Skin epidermis (tissue), 12 donors: ENCODE results near the gene NUP107.
"Not testable (repeated sequence)": the region's sequence is repeated elsewhere in the genome, so short reads cannot be mapped to it uniquely, and the experiment has no call there.

Source experiments
- H3K27ac ChIP-seq, 21 experiments: fragments of 200-600 bp; sonication (generic) in 11 of 21; one replicate each; pipeline ENCODE4 v1.5.0; 2020; ENCODE audit warnings: mild to moderate bottlenecking in 3 of 21, inconsistent platforms in 2 of 21, moderate library complexity in 2 of 21
- H3K4me3 ChIP-seq, 7 experiments: fragments of 200-600 bp; sonication (generic) in 2 of 7; one replicate each; pipeline ENCODE4 v1.5.0; 2020; ENCODE audit warnings: inconsistent platforms in 2 of 7, mild to moderate bottlenecking in 2 of 7, moderate library complexity in 1 of 7

The NUP107 gene

DNA sequence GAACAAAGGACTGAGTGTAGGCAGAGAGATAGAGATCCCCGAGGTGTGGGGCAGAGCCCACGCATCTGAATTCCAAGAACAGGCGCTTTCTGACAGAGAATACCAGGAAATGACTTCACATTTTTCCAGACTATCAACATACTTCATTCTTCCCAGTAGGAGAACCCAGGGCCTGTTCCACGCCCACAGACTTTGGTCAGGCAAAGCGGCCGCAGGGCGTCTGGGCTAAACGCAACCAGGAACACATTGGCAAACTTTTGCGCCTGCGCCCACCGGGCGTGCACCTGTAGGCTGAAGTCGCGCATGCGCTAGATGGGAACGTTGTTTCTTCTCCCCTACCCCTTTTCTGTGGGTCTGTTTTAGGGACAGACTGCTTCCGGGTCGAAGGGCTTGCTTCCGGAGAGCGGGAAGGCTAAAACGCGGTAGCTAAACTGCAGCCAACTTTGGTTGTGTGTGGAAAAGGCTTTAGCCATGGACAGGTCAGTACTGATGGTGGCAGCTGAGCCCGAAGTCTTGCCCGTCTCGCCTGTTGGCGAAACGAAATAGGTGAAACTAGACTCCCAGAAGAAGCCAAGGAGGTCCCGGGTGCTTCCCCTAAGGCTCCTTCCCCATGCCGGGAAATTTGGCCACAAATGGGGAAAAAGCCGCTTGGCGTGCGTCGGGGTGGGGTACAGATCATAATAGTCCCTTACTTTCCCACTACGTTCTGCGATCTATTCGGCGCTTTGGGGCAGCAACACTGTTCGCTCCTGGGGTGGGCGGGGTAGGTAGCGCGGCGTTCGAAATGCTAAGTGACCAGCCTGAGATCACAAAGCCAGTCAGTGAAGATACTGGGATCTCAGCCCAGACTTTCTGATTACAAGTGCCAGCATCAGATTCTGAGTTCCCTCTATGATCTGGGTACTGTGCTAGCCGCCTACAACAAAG, at the start of gene NUP107:
TSS of gene NUP107 (plus strand) at position 384 of the 927 bp plus-strand sequence. CDS start at position 472, 88 bp downstream.
- Histone ChIP-seq H3K4me3 (peak within 1 kb of the TSS; percentile 81 to 100 (median 91)), H3K27ac (peak within 1 kb of the TSS; percentile 59 to 92 (median 83))

DNA sequence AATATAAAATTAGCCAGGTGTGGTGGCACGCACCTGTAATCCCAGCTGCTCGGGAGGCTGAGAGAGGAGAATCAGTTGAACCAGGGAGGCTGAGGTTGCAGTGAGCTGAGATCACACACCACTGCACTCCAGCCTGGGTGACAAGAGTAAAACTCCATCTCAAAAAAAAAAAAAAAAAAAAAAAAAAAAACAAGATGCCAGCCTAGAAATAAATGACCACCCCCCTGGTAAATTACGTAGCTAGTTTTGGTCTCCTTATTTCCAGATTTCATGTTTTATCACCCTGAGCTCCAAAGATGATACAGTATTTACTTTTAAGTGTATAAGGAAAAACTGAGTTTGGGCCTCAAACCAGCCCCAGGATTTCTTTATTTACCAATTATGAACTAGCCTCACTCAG, 49.3 kb upstream of the NUP107 start:
- H3K4me3 ChIP-seq, H3K27ac ChIP-seq: not testable (repeated sequence)

DNA sequence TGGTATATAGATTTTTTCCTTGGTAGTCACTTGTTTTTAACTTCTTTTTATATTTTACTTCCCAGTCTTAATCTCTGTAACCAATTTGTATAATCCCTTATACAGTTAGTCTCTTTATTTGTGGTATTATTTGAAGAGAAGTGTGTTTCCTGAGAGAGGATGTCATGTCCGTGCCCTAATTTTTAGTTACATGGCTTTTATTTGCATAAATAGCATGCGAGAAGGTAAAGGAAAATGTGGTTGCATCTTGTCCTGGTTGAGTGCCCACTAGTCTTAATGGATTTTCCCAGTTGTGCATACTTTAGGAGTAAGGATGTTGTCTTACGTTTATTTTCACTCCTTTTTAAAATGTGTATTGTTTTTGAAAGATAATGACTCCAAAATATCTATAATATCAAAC, 48.6 kb upstream of the NUP107 start:
- H3K27ac ChIP-seq: no peak overlapping the region
- no peak overlapping the region for H3K4me3 ChIP-seq

GRCh38 chr12:68638721-68639395, 47.9 kb upstream of the NUP107 start:
- Histone ChIP-seq H3K27ac (no peak overlapping the region), H3K4me3 (no peak overlapping the region)

- Histone ChIP-seq H3K4me3 (no peak overlapping the region), H3K27ac (no peak overlapping the region)
Observed at GRCh38 chr12:68639396-68639767, 47.4 kb upstream of the NUP107 start.

DNA sequence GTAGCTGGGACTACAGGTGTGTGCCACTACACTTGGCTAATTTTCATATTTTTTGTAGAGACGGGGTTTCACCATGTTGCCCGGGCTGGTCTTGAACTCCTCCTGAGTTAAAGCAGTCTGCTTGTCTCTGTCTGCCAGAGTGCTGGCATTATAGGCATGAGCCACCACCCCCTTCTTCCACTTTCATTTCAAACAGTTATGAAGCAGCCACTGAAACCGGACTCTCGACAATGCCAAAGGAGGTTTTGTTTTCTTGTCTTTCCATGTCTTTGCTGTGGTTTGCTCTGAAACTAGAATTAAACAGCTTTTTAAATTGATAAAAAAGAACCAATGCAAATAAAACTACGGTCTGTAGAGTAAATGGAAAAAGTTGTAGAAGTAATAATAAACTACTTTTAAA, 45.6 kb upstream of the NUP107 start:
- Histone ChIP-seq H3K27ac (peak overlapping the region in 1 of 21 experiments; percentile 4), H3K4me3 (no peak overlapping the region)

- H3K27ac ChIP-seq: no peak overlapping the region
Observed at GRCh38 chr12:68646484-68646883, 40.3 kb upstream of the NUP107 start.

GRCh38 chr12:68647507-68647906, 39.3 kb upstream of the NUP107 start:
- Histone ChIP-seq H3K4me3 (no peak overlapping the region), H3K27ac (no peak overlapping the region)

More at GRCh38 chr12:68646484-68646883, 40.3 kb upstream of the NUP107 start:
- no peak overlapping the region for H3K4me3 ChIP-seq

DNA sequence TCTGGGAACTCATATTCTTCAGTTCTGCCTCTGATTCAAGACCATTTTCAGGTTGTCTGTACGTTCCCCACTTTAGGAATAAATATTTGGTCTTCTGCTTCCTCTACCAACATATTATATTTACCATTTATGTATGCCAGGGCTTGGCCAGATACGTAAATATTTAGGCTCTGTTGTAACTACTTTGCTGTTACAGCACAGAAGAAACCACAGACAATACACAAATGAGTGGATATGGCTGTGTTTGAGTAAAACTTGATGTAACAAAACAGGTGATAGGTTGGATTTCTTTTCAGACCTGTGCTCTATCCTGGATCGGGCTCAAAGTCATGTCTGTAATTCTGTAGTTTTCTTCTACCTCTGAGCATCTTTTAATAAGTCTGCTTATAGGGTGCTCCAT, 38.6 kb upstream of the NUP107 start:
- H3K27ac ChIP-seq: no peak overlapping the region
- no peak overlapping the region for H3K4me3 ChIP-seq

- Histone ChIP-seq H3K27ac (peak overlapping the region in 1 of 21 experiments; percentile 24), H3K4me3 (no peak overlapping the region)
Observed at GRCh38 chr12:68665016-68665569, 21.7 kb upstream of the NUP107 start.

DNA sequence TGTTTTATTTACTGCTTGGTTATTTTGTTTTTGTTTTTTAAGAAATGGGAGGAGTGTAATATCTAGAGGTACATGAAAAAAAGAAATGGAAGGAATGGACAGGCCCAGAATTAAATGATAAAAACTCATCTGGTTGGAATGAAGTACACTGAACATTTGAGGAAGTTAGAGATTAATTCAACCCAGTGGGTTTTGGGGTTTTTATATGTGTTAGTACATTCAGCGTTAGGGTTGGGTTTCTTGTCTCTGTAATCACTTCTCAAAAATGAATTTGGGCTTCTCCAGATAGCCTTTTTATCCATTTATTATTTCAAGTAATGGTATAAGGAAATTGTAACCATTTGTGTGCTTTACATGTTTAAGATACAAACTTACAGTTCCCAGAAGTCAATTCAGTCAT, 19.5 kb upstream of the NUP107 start:
- no peak overlapping the region for H3K4me3 ChIP-seq
- H3K27ac ChIP-seq: no peak overlapping the region

GRCh38 chr12:68667896-68668295, 18.9 kb upstream of the NUP107 start:
- Histone ChIP-seq H3K4me3 (no peak overlapping the region), H3K27ac (no peak overlapping the region)

DNA sequence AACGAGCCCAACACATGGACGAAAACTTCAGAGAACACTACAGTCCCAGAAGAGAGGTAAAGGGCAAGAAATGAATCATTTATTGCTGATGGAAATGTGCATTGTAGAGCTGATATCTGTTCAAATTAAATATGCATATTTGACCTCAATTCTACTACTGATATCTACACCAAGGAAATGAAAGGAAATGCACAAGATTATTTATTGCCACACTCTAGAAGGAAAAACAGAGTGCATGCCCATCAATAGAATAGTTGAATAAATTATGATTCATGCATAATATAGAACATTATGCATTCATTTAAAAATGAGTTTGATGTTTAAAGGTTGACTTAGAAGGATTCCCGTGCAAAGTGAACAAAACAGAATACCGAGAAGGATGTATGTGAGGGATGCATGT, 15.6 kb upstream of the NUP107 start:
- Histone ChIP-seq H3K27ac (no peak overlapping the region), H3K4me3 (no peak overlapping the region)

GRCh38 chr12:68673788-68674187, 13.0 kb upstream of the NUP107 start:
- Histone ChIP-seq H3K4me3 (no peak overlapping the region), H3K27ac (peak overlapping the region in 1 of 21 experiments; percentile 9)

- Histone ChIP-seq H3K4me3 (no peak overlapping the region), H3K27ac (peak overlapping the region in 2 of 21 experiments; percentile 9 to 63)
Observed at GRCh38 chr12:68674376-68674775, 12.4 kb upstream of the NUP107 start.

DNA sequence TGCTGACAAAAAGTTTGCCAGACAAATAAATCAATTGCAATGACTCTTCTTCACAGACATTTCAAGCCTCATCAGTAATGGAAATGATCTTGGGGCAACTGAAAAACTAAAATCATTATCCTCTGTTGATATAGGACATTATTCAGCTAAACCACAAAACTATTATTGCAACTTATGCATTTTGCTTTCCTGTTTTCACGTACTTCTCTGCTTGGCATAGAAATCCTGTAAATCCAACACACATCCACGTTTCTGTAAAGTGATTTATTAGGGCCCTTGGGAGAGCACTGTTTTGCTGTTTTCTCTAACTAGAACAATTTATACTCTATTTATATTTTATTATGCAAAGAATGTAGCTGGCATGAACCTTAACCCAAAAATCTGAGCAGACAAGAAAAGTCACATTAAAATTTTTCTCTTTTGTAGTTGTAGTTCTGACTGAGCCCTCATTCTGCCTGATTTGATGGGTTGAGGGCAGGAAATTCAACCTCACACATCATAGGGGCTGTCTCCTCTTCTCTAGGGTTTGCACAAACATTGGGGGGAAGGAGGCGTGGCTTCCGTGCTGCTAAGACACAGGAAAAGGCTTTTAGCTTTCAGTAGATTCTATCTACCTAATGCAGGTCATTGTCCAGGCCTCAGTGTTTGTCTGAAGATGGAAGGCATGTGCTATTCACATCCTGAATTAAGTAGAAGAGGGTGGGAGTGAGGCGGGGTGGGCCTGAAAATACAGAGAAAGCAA, 11.5 kb upstream of the NUP107 start:
- Histone ChIP-seq H3K4me3 (no peak overlapping the region), H3K27ac (peak overlapping the region in 9 of 21 experiments; percentile 6 to 76 (median 35))

DNA sequence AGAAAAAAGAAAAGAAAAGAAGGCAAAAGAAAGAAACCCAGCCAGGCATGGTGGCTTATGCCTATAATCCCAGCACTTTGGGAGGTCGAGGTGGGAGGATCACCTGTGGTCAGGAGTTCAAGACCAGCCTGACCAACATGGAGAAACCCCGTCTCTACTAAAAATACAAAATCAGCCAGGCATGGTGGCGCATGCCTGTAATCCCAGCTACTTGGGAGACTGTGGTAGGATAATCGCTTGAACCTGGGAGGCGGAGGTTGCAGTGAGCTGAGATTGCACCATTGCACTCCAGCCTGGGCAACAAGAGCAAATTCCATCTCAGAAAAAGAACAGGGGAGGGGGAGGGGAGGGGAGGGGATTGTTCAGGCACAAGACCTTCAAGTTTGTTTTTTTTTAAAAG, 9.9 kb upstream of the NUP107 start:
- not testable (repeated sequence) for H3K4me3 ChIP-seq
- H3K27ac ChIP-seq: peak overlapping the region in 13 of 21 experiments; percentile 9 to 65 (median 35)

DNA sequence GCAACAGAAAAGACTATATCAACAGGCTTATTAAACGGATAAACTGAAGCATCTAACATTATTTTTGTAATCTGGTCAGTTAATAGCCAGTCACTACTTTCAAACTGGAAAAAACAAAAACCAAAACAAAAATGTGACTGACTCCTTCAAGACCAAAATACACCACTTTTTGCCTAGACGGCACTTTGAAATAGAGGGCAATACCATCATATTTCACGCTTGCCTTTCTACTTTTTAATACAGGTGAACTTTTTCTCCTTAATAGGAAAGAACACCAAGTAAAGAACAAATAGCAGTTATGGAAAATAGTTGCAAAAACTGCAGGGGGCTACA, 550 bp upstream of the NUP107 start:
- peak overlapping the region in 20 of 21 experiments; percentile 23 to 92 (median 84) for H3K27ac ChIP-seq
- H3K4me3 ChIP-seq: peak overlapping the region; percentile 81 to 100 (median 91)

- Histone ChIP-seq H3K4me3 (no peak overlapping the region), H3K27ac (no peak overlapping the region)
Observed at GRCh38 chr12:68695454-68695853, 8.7 kb downstream of the NUP107 start.

- no peak overlapping the region for H3K4me3 ChIP-seq
- no peak overlapping the region for H3K27ac ChIP-seq
Observed at GRCh38 chr12:68699486-68699885, 12.7 kb downstream of the NUP107 start.
